HCT116 (cell line): ENCODE measurements around the gene ANGPTL8. TPM values are rescaled to one million over a fixed set of nuclear protein-coding genes. Genes with fewer than 3 reads are reported as not detected.

Experiments
- ATAC-seq: fragments of 200-7000 bp; cut with Tn5 transposase; 2 replicates; pipeline ENCODE4 v1.9.1; 2020; ENCODE audit warnings: mild to moderate bottlenecking, moderate library complexity
- BruUV-seq: library from RNA; stranded (reverse); fragments of 400-500 nt; replicated peaks from 2 replicates; lab custom pipeline; 2021; lab: Mats Ljungman, UMichigan
- CTCF ChIA-PET: fragments of 300-600 bp; sonication (Branson Sonifier 250); formaldehyde crosslinking; loops from one replicate; lab custom pipeline; 2021; ENCODE audit warnings: antibody characterized with exemption; lab: Charles Lee
- POLR2A ChIA-PET: fragments of 300-600, 350-600 bp; sonication (Branson Sonifier 250); formaldehyde crosslinking; loops from one replicate; lab custom pipeline; 2021; ENCODE audit warnings: antibody characterized with exemption; lab: Charles Lee
- RAD21 ChIA-PET, 2 experiments: fragments of 300-600 bp; sonication (Branson Sonifier 250); formaldehyde crosslinking; loops; one replicate each; lab custom pipeline; 2023; ENCODE audit warnings: low total read pairs in 2 of 2; ENCODE audit not compliant: uncharacterized antibody in 2 of 2, unreplicated experiment in 2 of 2, low non-redundant PET in 1 of 2; lab: Charles Lee
- DNase-seq: peaks from one replicate; pipeline ENCODE4 v3.0.0-alpha.2; 2010; ENCODE audit warnings: low read depth, low spot score
- H2AFZ ChIP-seq: fragments of 200-600 bp; shearing (Covaris generic), sonication (generic); 2 replicates; pipeline ENCODE4 v1.6.1; 2017; ENCODE audit warnings: low read depth, mixed run types, mixed read lengths, antibody characterized with exemption, low read length; ENCODE audit not compliant: poor library complexity, severe bottlenecking
- H3K27ac ChIP-seq: 2 replicates; pipeline ENCODE4 v1.5.1; 2012; ENCODE audit warnings: low read depth, low read length
- H3K27me3 ChIP-seq: fragments of 200-600 bp; sonication (generic); 2 replicates; pipeline ENCODE4 v1.6.1; 2016; ENCODE audit warnings: mixed run types, low read length, mixed read lengths; ENCODE audit not compliant: insufficient read depth
- H3K36me3 ChIP-seq, 2 experiments: fragments of 200-500 bp in 1 of 2; fragments of 200-600 bp in 1 of 2; sonication (Bioruptor generic) in 1 of 2; sonication (generic) in 1 of 2; 2 replicates each; pipeline versions ENCODE4 v1.5.1 to v1.6.1; 2014 to 2016; ENCODE audit warnings: low read length in 2 of 2, inconsistent platforms in 1 of 2, mixed read lengths in 1 of 2, mixed run types in 1 of 2; ENCODE audit not compliant: insufficient read depth in 2 of 2, control insufficient read depth in 1 of 2
- H3K4me1 ChIP-seq, 2 experiments: fragments of 200-600 bp in 1 of 2; sonication (generic) in 1 of 2; 2 replicates each; pipeline versions ENCODE4 v1.5.1 to v1.6.1; 2012 to 2017; ENCODE audit warnings: low read length in 2 of 2, inconsistent platforms in 1 of 2, mild to moderate bottlenecking in 1 of 2, mixed read lengths in 1 of 2, mixed run types in 1 of 2, moderate library complexity in 1 of 2; ENCODE audit not compliant: insufficient read depth in 2 of 2, control insufficient read depth in 1 of 2
- H3K4me2 ChIP-seq: fragments of 200-600 bp; sonication (generic); 2 replicates; pipeline ENCODE4 v1.6.1; 2017; ENCODE audit warnings: mixed run types, low read length, mixed read lengths
- H3K4me3 ChIP-seq, 2 experiments: fragments of 200-600 bp in 1 of 2; sonication (generic) in 1 of 2; replicated peaks in 1 of 2; 2 replicates each; pipeline ENCODE4 v1.5.1; 2011 to 2016; ENCODE audit warnings: low read length in 2 of 2, control low read depth in 1 of 2, low read depth in 1 of 2, mild to moderate bottlenecking in 1 of 2, mixed read lengths in 1 of 2, mixed run types in 1 of 2
- H3K79me2 ChIP-seq: fragments of 200-600 bp; sonication (generic); 2 replicates; pipeline ENCODE4 v1.6.1; 2017; ENCODE audit warnings: mild to moderate bottlenecking, mixed run types, low read length, moderate library complexity, mixed read lengths; ENCODE audit not compliant: insufficient read depth
- H3K9ac ChIP-seq: fragments of 200-600 bp; sonication (generic); 2 replicates; pipeline ENCODE4 v1.6.1; 2016; ENCODE audit warnings: low read length, mixed read lengths
- H3K9me2 ChIP-seq: fragments of 200-600 bp; sonication (generic), shearing (Covaris generic); 2 replicates; pipeline ENCODE4 v1.6.1; 2017; ENCODE audit warnings: mixed run types, mild to moderate bottlenecking, moderate library complexity; ENCODE audit not compliant: insufficient read depth
- H3K9me3 ChIP-seq, 2 experiments: fragments of 200-500 bp in 1 of 2; fragments of 200-600 bp in 1 of 2; sonication (Bioruptor generic) in 1 of 2; sonication (generic) in 1 of 2; 2 replicates each; pipeline ENCODE4 v1.6.1; 2014 to 2017; ENCODE audit warnings: low read length in 2 of 2, mixed read lengths in 2 of 2, inconsistent platforms in 1 of 2, low read depth in 1 of 2, mild to moderate bottlenecking in 1 of 2, mixed run types in 1 of 2, moderate library complexity in 1 of 2; ENCODE audit not compliant: control insufficient read depth in 1 of 2, insufficient read depth in 1 of 2
- H4K20me1 ChIP-seq: fragments of 200-600 bp; sonication (generic), shearing (Covaris generic); 2 replicates; pipeline ENCODE4 v1.6.1; 2017; ENCODE audit warnings: mixed run types, mild to moderate bottlenecking, moderate library complexity; ENCODE audit not compliant: insufficient read depth
- ATF3 ChIP-seq: IDR thresholded peaks from 2 replicates; pipeline ENCODE4 v1.6.1; 2012
- CEBPB ChIP-seq: IDR thresholded peaks from 2 replicates; pipeline ENCODE4 v1.6.1; 2012; ENCODE audit warnings: low read depth
- EGR1 ChIP-seq: IDR thresholded peaks from 2 replicates; pipeline ENCODE4 v1.6.1; 2012; ENCODE audit warnings: low read depth
- ELF1 ChIP-seq: IDR thresholded peaks from 2 replicates; pipeline ENCODE4 v1.6.1; 2012; ENCODE audit warnings: low read depth, borderline replicate concordance
- FOSL1 ChIP-seq: IDR thresholded peaks from 2 replicates; pipeline ENCODE4 v1.6.1; 2012; ENCODE audit warnings: low read depth
- JUND ChIP-seq: IDR thresholded peaks from 2 replicates; pipeline ENCODE4 v1.6.1; 2012
- POLR2A ChIP-seq: IDR thresholded peaks from 2 replicates; pipeline ENCODE4 v1.7.0; 2011; ENCODE audit warnings: borderline replicate concordance; ENCODE audit not compliant: insufficient read depth, insufficient read length; ENCODE audit errors: extremely low read depth
- POLR2AphosphoS5 ChIP-seq: IDR thresholded peaks from 2 replicates; pipeline ENCODE4 v1.6.1; 2011; ENCODE audit warnings: mild to moderate bottlenecking, low read depth, low read length, moderate library complexity
- RAD21 ChIP-seq: IDR thresholded peaks from 2 replicates; pipeline ENCODE4 v1.6.1; 2012; ENCODE audit warnings: low read depth, mild to moderate bottlenecking
- SP1 ChIP-seq: IDR thresholded peaks from 2 replicates; pipeline ENCODE4 v1.6.1; 2012; ENCODE audit warnings: low read depth
- SRF ChIP-seq: IDR thresholded peaks from 2 replicates; pipeline ENCODE4 v1.6.1; 2012; ENCODE audit warnings: low read depth
- TCF7L2 ChIP-seq: IDR thresholded peaks from 2 replicates; pipeline ENCODE4 v1.7.0; 2011; ENCODE audit warnings: borderline replicate concordance, inconsistent platforms; ENCODE audit not compliant: insufficient read depth, insufficient read length; ENCODE audit errors: extremely low read depth
- YY1 ChIP-seq: IDR thresholded peaks from 2 replicates; pipeline ENCODE4 v1.6.1; 2011; ENCODE audit warnings: low read length, low read depth, moderate library complexity, mild to moderate bottlenecking; ENCODE audit not compliant: insufficient replicate concordance; ENCODE audit errors: extremely low read depth
- ZBTB33 ChIP-seq: IDR thresholded peaks from 2 replicates; pipeline ENCODE4 v1.6.1; 2011; ENCODE audit warnings: mild to moderate bottlenecking, low read length, moderate library complexity; ENCODE audit not compliant: insufficient replicate concordance; ENCODE audit errors: extremely low read depth
- ZFX ChIP-seq: fragments of 450-650 bp; IDR thresholded peaks from 2 replicates; pipeline ENCODE4 v1.6.1; 2017
- ZNF274 ChIP-seq: fragments of 200-500 bp; sonication (Bioruptor generic); IDR thresholded peaks from 2 replicates; pipeline ENCODE4 v1.6.1; 2014; ENCODE audit warnings: mild to moderate bottlenecking, low read depth, low read length, inconsistent platforms
- intact Hi-C: fragments of 100-400 bp; cut with micrococcal nuclease; formaldehyde crosslinking; loops from 2 replicates; pipeline ENCODE4 v1.10.0; 2022
- total RNA-seq: library from RNA; stranded (reverse); gene quantifications from one replicate; pipeline ENCODE4 v1.2.1, GENCODE V29; 2021; ENCODE audit not compliant: unreplicated experiment
- TF ChIP-seq, protein P1 (sequence below): IDR thresholded peaks from 2 replicates; pipeline ENCODE4 v1.6.1; 2012; ENCODE audit warnings: low read depth
- TF ChIP-seq, protein P2 (sequence below), 3 experiments: fragments of 200-600 bp in 1 of 3; sonication (generic) in 1 of 3; IDR thresholded peaks in 2 of 3; conservative IDR thresholded peaks in 1 of 3; 2 replicates each; pipeline ENCODE4 v1.5.1; 2012 to 2017; ENCODE audit warnings: low read depth in 2 of 3, low read length in 2 of 3, antibody characterized with exemption in 1 of 3, borderline replicate concordance in 1 of 3, control low read depth in 1 of 3, mild to moderate bottlenecking in 1 of 3, mixed read lengths in 1 of 3, mixed run types in 1 of 3, moderate library complexity in 1 of 3; ENCODE audit not compliant: insufficient read depth in 1 of 3

The ANGPTL8 gene
- total RNA-seq, 1 experiment from 2014 or later, result not detected

GRCh38 chr19:11194173-11194572 is 45.2 kb upstream of the ANGPTL8 start:
- Histone ChIP-seq H3K27ac (no peak overlapping the region), H3K9me3 (no peaks in the 10 kb centered on the region)
- DNase-seq, result no peak
- no peak for TF ChIP-seq POLR2AphosphoS5
- TF ChIP-seq SRF, result no peak
- no peak for TF ChIP-seq ZBTB33
- no peak for TF ChIP-seq ZFX
- no peak for TF ChIP-seq ATF3
- no peak for TF ChIP-seq SP1
- TF ChIP-seq ELF1, result no peak
- no peak for TF ChIP-seq JUND
- no peak for TF ChIP-seq POLR2A
- TF ChIP-seq, protein P1, sequence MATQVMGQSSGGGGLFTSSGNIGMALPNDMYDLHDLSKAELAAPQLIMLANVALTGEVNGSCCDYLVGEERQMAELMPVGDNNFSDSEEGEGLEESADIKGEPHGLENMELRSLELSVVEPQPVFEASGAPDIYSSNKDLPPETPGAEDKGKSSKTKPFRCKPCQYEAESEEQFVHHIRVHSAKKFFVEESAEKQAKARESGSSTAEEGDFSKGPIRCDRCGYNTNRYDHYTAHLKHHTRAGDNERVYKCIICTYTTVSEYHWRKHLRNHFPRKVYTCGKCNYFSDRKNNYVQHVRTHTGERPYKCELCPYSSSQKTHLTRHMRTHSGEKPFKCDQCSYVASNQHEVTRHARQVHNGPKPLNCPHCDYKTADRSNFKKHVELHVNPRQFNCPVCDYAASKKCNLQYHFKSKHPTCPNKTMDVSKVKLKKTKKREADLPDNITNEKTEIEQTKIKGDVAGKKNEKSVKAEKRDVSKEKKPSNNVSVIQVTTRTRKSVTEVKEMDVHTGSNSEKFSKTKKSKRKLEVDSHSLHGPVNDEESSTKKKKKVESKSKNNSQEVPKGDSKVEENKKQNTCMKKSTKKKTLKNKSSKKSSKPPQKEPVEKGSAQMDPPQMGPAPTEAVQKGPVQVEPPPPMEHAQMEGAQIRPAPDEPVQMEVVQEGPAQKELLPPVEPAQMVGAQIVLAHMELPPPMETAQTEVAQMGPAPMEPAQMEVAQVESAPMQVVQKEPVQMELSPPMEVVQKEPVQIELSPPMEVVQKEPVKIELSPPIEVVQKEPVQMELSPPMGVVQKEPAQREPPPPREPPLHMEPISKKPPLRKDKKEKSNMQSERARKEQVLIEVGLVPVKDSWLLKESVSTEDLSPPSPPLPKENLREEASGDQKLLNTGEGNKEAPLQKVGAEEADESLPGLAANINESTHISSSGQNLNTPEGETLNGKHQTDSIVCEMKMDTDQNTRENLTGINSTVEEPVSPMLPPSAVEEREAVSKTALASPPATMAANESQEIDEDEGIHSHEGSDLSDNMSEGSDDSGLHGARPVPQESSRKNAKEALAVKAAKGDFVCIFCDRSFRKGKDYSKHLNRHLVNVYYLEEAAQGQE, result no peak
- TF ChIP-seq YY1, result no peak
- no peak for TF ChIP-seq TCF7L2
- TF ChIP-seq EGR1, result no peak
- TF ChIP-seq ZNF274, result no peak
- TF ChIP-seq, protein P2, sequence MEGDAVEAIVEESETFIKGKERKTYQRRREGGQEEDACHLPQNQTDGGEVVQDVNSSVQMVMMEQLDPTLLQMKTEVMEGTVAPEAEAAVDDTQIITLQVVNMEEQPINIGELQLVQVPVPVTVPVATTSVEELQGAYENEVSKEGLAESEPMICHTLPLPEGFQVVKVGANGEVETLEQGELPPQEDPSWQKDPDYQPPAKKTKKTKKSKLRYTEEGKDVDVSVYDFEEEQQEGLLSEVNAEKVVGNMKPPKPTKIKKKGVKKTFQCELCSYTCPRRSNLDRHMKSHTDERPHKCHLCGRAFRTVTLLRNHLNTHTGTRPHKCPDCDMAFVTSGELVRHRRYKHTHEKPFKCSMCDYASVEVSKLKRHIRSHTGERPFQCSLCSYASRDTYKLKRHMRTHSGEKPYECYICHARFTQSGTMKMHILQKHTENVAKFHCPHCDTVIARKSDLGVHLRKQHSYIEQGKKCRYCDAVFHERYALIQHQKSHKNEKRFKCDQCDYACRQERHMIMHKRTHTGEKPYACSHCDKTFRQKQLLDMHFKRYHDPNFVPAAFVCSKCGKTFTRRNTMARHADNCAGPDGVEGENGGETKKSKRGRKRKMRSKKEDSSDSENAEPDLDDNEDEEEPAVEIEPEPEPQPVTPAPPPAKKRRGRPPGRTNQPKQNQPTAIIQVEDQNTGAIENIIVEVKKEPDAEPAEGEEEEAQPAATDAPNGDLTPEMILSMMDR (IDR thresholded peaks at IDR 0.05 in 2 of 3, conservative IDR thresholded peaks at IDR 0.05 in 1 of 3; ENCODE audit: borderline replicate concordance in 1 of 3, insufficient read depth in 1 of 3, low read depth in 2 of 3, low read length in 2 of 3), result no peak
- no peak for TF ChIP-seq FOSL1
- TF ChIP-seq RAD21, result no peak
- no peak for TF ChIP-seq CEBPB
- TF ChIP-seq, all 23 proteins: peak for 0
- Histone ChIP-seq H3K4me2 (no peak overlapping the region), H3K36me3 (peaks cover 0 to 8% of the 10 kb centered on the region in 2 experiments; a peak in 1 of 4 replicates), H3K27me3 (no peaks in the 10 kb centered on the region), H4K20me1 (no peaks in the 10 kb centered on the region), H3K9ac (no peak overlapping the region), H3K4me1 (peaks cover 29 to 38% of the 10 kb centered on the region in 2 experiments), H3K79me2 (0 out of 2 replicates have a peak, but pooled peaks cover 2% of the 10 kb centered on the region), H2AFZ (no peak overlapping the region), H3K9me2 (no peaks in the 10 kb centered on the region), H3K4me3 (no peak overlapping the region)
- no TSS peak for BruUV-seq
- ATAC-seq, result no peak
- POLR2A ChIA-PET, result no interaction called here
- RAD21 ChIA-PET, result no interaction called here
- CTCF ChIA-PET, result no interaction called here
- intact Hi-C loops, result no loop called here
